LHCN-M2 (cell line): ENCODE results near the gene MGAT4A. TPM values are rescaled to one million over a fixed set of nuclear protein-coding genes. Genes with fewer than 3 reads are reported as not detected.

Experiments
- DNase-seq: peaks from one replicate; pipeline ENCODE4 v3.0.0-alpha.2; 2012; ENCODE audit warnings: low read depth
- total RNA-seq: library from RNA; depleted of rRNA; stranded (reverse); fragments of >200 nt; gene quantifications from 2 replicates; pipeline ENCODE4 v1.2.3, GENCODE V29; 2014; rRNA removed

The MGAT4A gene
- total RNA-seq, 1 experiment from 2014 or later: 0.17 TPM

DNA sequence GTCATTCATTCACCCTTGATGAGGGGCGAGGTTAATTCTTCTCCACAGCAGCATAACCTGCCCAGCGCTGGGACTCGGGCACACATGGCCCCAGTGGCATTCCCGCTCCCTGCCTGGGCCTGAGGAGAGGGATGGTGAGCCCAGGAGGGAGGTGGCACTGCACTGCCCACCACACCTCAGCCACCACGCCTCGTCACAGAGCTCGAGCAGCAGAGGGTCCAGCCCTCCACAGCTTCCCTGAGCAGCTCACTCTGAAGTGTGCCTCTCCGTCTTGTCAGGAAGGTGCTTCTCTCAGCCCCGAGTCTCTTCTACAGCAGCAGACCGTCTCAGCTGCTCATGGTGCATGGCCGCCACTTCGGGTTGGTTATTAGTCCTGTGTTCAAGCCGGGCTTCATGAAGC is 157.5 kb downstream of the MGAT4A start:
- no peak for DNase-seq

DNA sequence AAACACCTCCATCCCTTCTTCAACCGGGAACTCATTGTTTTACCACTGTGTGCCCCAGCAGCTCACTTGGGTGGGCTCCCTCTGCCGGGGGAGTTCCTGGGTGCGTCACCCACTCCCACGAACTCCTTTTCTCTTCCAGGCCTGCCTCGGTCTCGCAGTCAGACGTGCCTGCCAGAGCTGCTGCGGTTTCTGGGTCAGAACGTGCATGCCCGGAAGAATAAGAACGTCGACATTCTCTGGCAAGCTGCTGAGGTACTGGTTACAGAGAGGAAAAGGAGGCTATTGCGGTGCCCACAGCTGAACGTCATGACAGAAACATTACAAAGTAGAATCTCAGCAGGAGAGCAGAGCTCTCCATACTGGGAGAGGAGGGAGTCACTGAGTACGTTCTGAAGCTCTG is 158.3 kb downstream of the MGAT4A start:
- DNase-seq: no peak

DNA sequence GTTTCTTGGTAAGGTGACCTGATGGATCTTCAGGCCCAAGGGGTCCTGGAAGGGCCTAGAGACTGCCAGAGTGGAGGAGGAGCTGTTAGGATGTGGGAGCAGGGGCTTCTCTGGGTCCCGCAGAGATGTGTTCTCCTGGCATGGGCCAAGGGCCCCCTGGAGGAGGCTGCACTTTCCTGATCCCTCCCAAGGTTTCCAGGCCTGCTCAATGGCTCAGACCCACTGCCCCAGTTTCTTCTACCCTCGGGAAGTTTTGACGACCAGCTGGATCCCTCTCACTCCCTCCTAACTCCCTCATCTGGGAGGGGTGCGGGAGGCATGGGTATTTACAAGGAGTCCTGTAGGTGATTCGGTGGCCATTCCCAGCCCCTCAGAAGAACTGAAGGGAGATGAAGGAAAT is 158.7 kb downstream of the MGAT4A start:
- no peak for DNase-seq

DNA sequence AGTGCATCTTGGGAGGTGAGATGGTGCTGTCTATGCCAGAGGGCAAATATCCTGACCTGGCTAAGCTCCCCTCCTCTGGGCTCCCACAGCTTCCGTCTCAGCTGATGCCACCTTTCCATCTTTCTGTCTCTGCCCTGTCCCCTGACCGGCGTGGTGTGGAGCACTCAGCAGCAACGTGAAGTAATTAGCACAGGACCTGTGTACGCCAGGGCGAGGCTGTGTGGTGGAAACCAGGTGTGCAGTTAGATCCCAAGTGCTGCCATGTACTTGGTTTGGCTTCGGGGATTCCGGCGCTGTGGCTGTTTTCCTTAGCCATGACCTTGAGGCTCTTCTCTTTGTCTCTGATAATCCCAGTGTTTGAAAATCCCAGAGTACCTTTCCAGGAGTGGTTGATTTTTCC is 159.1 kb downstream of the MGAT4A start:
- no peak for DNase-seq

DNA sequence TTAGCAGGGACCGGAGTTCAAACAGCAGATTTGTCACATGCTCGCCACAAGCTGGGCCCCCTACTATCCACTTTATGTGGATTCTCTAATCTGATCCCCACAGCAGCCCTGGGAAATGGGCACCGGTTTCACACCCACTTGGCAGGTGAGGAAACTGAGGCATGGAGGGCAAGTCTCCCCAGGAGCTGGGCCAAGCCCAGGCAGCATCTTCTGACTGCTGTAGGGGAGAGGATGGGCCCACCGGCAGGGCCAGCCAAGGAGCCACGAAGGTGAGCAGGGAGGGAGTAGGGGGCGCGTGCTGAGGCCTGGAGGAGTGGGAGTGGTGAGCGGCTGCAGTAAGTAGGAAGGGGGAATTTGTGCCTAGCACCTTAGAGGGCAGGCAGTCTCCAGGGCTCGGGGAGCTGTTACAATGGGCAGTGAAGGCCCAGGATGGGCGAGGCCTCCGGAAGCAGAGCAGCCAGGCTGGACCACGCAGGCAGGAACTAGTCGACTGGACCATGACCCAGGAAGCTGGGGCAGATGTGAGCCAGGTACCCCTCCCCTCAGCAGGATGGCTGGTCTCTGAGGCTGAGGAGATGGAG is 159.7 kb downstream of the MGAT4A start:
- DNase-seq: no peak

DNA sequence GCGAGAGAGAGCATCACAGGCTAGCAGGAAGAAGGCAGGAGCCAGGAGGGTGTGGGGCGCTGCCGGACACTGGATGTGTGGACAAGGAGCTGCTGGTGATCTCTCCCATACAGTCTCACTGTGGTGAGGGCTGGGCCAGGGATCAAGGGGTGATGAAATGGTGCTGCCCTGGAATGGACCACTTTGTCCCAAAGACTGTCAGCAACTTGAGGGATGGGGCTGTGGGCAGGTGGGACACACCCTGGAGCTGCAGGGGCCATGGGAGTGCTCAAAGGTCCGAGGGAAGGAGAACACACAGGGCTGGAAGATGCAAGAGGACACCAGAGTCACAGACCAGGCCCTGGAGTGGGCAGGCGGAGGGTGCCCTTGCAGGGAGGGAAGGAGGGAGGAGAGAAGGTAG is 160.6 kb downstream of the MGAT4A start:
- no peak for DNase-seq

DNA sequence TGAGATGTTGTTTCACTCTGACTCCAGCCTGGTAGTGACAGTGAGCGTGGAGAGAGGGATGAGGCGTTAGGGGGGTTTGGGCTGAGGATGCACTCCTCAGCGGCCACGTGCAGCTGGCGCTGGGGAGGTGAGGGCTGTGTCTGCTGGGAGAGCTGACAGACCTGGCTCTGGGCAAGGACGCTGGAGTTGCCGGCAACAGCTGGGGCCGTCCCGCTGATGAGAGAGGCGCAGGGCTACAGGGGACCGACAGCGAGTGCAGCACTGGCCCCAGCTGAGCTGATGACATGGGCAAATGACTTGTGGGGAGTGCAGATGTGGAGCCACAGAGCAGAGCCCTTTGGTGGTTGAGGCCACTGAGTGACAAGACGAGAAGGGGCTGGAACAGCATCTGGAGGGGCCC is 161.0 kb downstream of the MGAT4A start:
- no peak for DNase-seq

DNA sequence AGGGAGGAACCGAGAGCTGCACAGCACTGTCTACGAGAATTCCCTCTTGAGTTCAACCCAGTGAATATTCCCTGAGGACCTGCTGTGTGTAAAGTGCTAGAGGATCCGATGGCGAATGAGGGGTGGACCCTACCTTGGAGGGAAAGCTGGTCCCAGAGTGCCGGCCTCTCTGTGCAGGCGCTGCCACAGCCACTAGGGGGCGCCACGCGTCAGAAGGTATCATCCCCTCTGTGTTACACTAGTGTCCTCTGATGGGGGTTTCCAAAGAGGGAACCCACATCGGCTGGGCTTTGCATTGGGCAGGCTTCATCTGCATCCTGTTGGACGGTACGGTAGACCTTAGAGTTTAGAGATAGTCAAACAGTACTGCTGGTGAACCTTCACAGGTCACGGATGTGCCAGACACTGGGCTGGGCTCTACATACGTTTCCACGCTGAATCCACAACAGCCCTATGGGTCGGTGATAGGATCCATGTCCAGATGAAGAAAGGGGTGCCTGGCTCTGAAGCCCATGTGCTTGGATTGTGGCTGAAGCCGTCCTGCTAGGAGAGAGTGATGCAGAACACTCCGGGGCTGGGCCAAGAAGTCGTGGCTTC is 161.6 kb downstream of the MGAT4A start:
- peak; percentile 7 for DNase-seq

Other genes with a start within 250 kb of the MGAT4A start
- 28.3 and 29.1 TPM in 2 replicates for gene COA5, start 122.6 kb downstream of the MGAT4A start, total RNA-seq
- gene UNC50, start 122.5 kb downstream of the MGAT4A start, total RNA-seq: 49.3 and 56.1 TPM in 2 replicates
- not detected in 2 replicates for gene CRACDL, start 205.1 kb upstream of the MGAT4A start, total RNA-seq